K562 (cell line): ENCODE results near the gene TUFM.

Experiments
- CTCF ChIP-seq, 3 experiments: IDR thresholded peaks in 2 of 3; conservative IDR thresholded peaks in 1 of 3; 2 replicates each; pipeline ENCODE4 v1.5.1; 2011 to 2012; ENCODE audit warnings: low read length in 3 of 3, mild to moderate bottlenecking in 3 of 3, control low read depth in 2 of 3, improper control_type of control experiment in 1 of 3, inconsistent platforms in 1 of 3, low read depth in 1 of 3, mixed read lengths in 1 of 3, moderate library complexity in 1 of 3; ENCODE audit not compliant: insufficient read depth in 2 of 3
- MAX ChIP-seq: sonication (generic); formaldehyde crosslinking; IDR thresholded peaks from 2 replicates; pipeline ENCODE4 v1.9.0; 2022; ENCODE audit warnings: mild to moderate bottlenecking, missing genetic modification reagents

GRCh38 chr16:28842696-28843095 lies 3.5 kb downstream of the TUFM start:
- TF ChIP-seq MAX (CRISPR knock-in tag): no peak
- TF ChIP-seq CTCF (IDR thresholded peaks at IDR 0.05 in 2 of 3, conservative IDR thresholded peaks at IDR 0.05 in 1 of 3; ENCODE audit: insufficient read depth in 2 of 3, low read depth in 1 of 3, low read length in 3 of 3): no peak
